ENCODE measurements around the gene SP100. TPM values are rescaled to one million over a fixed set of nuclear protein-coding genes. Genes with fewer than 3 reads are reported as not detected.

SP100 gene
- total RNA-seq, 1 donor from 2014 or later: 82.0 TPM

GRCh38 chr2:230537531-230537976 lies 121.6 kb downstream of the SP100 start:
- intact Hi-C loops (cut with DNase I): no loop called here
- no peak for DNase-seq (ENCODE audit: low spot score in 2 of 2)
- H3K4me3 ChIP-seq: no peak overlapping the region
- peaks cover 0 to 20% of the 10 kb centered on the region in 2 donors for H3K9me3 ChIP-seq
- peaks cover 7 to 37% of the 10 kb centered on the region in 2 donors for H3K36me3 ChIP-seq
- H3K4me1 ChIP-seq: no peaks in the 10 kb centered on the region
- no peaks in the 10 kb centered on the region for H3K27me3 ChIP-seq
- no peak for TF ChIP-seq CTCF (IDR thresholded peaks at IDR 0.05)
- no peak overlapping the region for H3K27ac ChIP-seq

GRCh38 chr2:230540332-230540731 lies 124.3 kb downstream of the SP100 start:
- H3K36me3 ChIP-seq: peaks cover 12 to 53% of the 10 kb centered on the region in 2 donors
- DNase-seq (ENCODE audit: low spot score in 2 of 2): no peak

GRCh38 chr2:230541934-230542380 lies 126.0 kb downstream of the SP100 start:
- Histone ChIP-seq H3K36me3 (peaks cover 12 to 53% of the 10 kb centered on the region in 2 donors), H3K9me3 (peaks cover 0 to 26% of the 10 kb centered on the region in 2 donors), H3K4me3 (no peak overlapping the region), H3K27ac (no peak overlapping the region), H3K4me1 (no peaks in the 10 kb centered on the region), H3K27me3 (no peaks in the 10 kb centered on the region)
- intact Hi-C loops (cut with DNase I): no loop called here
- DNase-seq (ENCODE audit: low spot score in 2 of 2): no peak
- TF ChIP-seq CTCF (IDR thresholded peaks at IDR 0.05): no peak

More at GRCh38 chr2:230540332-230540731, 124.3 kb downstream of the SP100 start:
- no peaks in the 10 kb centered on the region for H3K27me3 ChIP-seq
- intact Hi-C loops (cut with DNase I): no loop called here
- no peak overlapping the region for H3K4me3 ChIP-seq
- peaks cover 0 to 24% of the 10 kb centered on the region in 2 donors for H3K9me3 ChIP-seq
- H3K4me1 ChIP-seq: no peaks in the 10 kb centered on the region
- TF ChIP-seq CTCF (IDR thresholded peaks at IDR 0.05): no peak
- H3K27ac ChIP-seq: no peak overlapping the region

GRCh38 chr2:230542751-230543150 lies 126.8 kb downstream of the SP100 start:
- Histone ChIP-seq H3K9me3 (peaks cover 0 to 26% of the 10 kb centered on the region in 2 donors), H3K4me3 (no peak overlapping the region), H3K27ac (no peak overlapping the region), H3K4me1 (no peaks in the 10 kb centered on the region), H3K27me3 (no peaks in the 10 kb centered on the region), H3K36me3 (peaks cover 12 to 53% of the 10 kb centered on the region in 2 donors)
- TF ChIP-seq CTCF (IDR thresholded peaks at IDR 0.05): no peak
- no peak for DNase-seq (ENCODE audit: low spot score in 2 of 2)
- intact Hi-C loops (cut with DNase I): no loop called here

- no peak for DNase-seq (ENCODE audit: low spot score in 2 of 2)
- intact Hi-C loops (cut with DNase I): no loop called here
- TF ChIP-seq CTCF (IDR thresholded peaks at IDR 0.05): no peak
- no peaks in the 10 kb centered on the region for H3K27me3 ChIP-seq
- H3K4me3 ChIP-seq: no peak overlapping the region
- no peaks in the 10 kb centered on the region for H3K36me3 ChIP-seq
- peaks cover 0 to 5% of the 10 kb centered on the region in 2 donors for H3K9me3 ChIP-seq
- no peak overlapping the region for H3K27ac ChIP-seq
- H3K4me1 ChIP-seq: no peaks in the 10 kb centered on the region
Observed at GRCh38 chr2:230552181-230552580, 136.2 kb downstream of the SP100 start.

GRCh38 chr2:230557065-230557464 lies 141.1 kb downstream of the SP100 start:
- no peaks in the 10 kb centered on the region for H3K4me1 ChIP-seq
- H3K27ac ChIP-seq: no peak overlapping the region
- no peak for DNase-seq (ENCODE audit: low spot score in 2 of 2)
- no peaks in the 10 kb centered on the region for H3K36me3 ChIP-seq
- peaks cover 0 to 5% of the 10 kb centered on the region in 2 donors for H3K9me3 ChIP-seq
- no peaks in the 10 kb centered on the region for H3K27me3 ChIP-seq
- intact Hi-C loops (cut with DNase I): no loop called here
- H3K4me3 ChIP-seq: no peak overlapping the region
- TF ChIP-seq CTCF (IDR thresholded peaks at IDR 0.05): no peak
